ENCODE results near the gene USP20.

- TF ChIP-seq CTCF (IDR thresholded peaks at IDR 0.05; ENCODE audit: low read length): peak; percentile 81
- no peak for TF ChIP-seq EZH2 (IDR thresholded peaks at IDR 0.05; ENCODE audit: borderline replicate concordance, low read length)
Measured at GRCh38 chr9:129885670-129886106, 50.4 kb downstream of the USP20 start.

Measured in OCI-LY1 (cell line).